ENCODE measurements around the gene LCT.
"Not testable (repeated sequence)": the region's sequence is repeated elsewhere in the genome, so short reads cannot be mapped to it uniquely, and the experiment has no call there.

The LCT gene

DNA sequence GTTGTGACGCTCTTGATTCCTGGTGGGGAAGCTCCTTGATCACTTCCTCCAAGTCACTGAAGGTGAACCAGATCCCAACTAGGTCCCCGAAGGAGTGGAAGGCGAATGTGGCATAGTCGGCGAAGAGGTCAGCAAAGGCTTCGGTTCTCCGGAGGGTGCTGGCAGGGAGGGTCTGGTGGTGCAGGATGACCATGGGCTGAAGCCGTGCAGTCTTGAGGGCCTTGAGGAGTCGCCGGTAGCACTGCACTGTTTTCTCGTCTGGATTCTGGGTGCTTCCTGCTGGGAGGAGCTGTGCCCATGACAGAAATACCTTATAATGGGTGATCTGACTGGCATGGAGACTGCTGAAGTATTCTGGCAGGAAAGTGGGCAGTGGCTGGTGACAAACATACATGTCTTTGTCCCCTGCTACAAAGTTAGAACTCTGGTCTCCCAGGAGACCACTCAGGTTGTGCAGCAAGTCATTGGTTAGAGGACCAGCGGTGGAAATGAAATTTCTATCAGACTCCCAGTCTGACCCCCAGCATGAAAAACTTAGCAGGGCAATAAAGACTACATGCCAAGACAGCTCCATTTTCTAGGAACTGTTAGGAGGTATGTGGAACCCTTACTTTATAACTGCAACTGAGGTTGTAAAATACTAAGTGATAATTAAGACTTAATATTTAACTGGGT is at the start of gene LCT:
Gene LCT (minus strand): TSS at position 589 of the 675 bp plus-strand sequence. CDS start 15 bp downstream, at position 574.
- no peak for DNase-seq

- no peak for DNase-seq
Measured at GRCh38 chr2:135885709-135886108, 48.7 kb upstream of the LCT start.

DNA sequence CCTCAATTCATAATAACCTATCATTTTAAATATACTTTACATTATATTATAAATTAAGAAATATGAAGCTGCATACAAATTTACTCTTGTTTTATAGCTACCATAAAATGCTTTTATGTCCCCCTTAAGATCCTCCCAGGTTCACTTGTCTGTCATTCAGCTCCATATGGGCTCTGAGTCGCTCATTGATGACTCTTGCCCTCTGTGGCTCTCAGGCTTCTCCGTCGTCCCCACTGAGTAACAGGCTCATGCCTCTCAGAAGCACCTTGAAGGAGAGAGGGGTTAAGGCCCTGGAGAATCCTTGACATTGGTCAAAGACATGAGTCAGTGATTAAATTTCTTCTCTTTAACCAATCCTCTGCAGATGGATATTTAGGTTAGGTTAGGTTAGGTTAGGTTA is 45.4 kb upstream of the LCT start:
- DNase-seq = no peak

DNA sequence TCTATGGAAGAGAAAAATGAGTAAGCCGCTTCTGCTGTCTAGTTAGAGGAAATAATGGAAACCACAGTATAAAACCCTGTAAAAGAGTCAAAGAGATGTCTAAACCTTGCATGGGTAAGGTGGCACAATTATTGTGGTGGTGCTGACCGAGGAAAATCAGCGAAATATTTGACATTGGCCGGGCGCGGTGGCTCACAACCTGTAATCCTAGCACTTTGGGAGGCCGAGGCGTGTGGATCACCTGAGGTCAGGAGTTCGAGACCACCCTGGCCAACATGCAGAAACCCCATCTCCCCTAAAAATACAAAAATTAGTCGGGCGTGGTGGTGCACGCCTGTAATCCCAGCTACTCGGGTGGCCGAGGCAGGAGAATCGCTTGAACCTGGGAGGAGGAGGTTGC is 39.8 kb upstream of the LCT start:
- DNase-seq = not testable (repeated sequence)

- peak; percentile 96 for DNase-seq
Measured at GRCh38 chr2:135876066-135876711, 39.2 kb upstream of the LCT start, which contains the start of gene MCM6. Gene MCM6 (minus strand): TSS chr2:135876443. CDS start chr2:135876365, 78 bp downstream.

- no peak for DNase-seq
Measured at GRCh38 chr2:135875491-135876065, 38.6 kb upstream of the LCT start.

DNA sequence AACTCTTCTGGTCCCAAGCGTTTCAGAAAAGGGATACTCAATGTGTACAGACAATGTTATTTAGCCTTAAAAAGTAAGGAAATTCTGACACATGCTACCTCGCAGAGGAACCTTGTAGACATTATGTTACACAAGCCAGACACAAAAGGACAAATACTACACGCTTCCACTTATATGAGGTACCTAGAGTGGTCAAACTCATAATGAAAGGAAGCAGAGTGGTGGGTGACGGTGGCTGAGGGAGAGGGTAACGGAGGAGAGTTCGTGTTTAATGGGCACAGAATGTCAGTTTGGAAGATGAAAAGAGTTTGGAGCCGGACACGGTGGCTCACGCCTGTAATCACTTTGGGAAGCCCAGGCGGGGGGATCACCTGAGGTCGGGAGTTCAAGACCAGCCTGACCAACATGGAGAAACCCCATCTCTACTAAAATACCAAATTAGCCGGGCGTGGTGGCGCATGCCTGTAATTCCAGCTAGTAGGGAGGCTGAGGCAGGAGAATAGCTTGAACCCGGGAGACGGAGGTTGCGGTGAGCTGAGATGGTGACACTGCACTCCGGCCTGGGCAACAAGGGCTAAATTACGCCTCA is 37.9 kb upstream of the LCT start:
- DNase-seq = no peak

DNA sequence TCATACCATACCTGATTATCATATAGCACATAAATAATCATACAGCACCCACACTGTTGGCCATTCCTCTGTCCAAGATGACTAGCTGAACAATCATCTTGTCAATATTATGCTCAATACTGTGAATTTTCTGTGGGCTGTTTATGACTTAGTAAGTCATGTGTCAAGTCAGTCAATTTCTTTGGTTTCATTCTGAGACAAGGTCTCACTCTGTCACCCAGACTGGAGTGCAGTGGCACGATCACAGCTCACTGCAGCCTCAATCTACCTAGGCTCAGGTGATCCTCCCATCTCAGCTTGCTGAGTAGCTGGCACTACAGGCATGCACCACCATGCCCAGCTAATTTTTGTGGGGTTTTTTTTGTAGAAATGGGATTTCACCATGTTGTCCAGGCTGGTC is 33.6 kb upstream of the LCT start:
- no peak for DNase-seq

GRCh38 chr2:135863233-135863632 is 26.2 kb upstream of the LCT start:
- no peak for DNase-seq

DNA sequence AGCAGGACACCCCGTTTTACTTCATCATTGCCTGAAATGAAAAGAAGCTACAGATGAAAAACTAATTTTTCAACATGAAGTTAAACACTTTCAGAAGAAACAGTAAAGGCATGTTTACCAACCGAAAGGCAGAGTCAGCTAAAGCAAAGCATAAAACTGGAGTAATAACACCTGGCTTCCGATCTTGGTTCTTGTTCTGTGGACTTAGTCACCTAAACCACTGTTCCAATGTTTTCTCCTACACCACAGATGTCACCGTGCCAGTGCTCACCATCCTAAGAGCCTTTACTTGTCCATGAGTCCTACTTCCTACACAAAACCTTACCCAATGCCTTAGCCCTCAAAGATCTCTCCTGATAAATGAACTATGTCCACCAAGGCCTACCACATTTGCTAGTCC is 25.7 kb upstream of the LCT start:
- DNase-seq = no peak

DNA sequence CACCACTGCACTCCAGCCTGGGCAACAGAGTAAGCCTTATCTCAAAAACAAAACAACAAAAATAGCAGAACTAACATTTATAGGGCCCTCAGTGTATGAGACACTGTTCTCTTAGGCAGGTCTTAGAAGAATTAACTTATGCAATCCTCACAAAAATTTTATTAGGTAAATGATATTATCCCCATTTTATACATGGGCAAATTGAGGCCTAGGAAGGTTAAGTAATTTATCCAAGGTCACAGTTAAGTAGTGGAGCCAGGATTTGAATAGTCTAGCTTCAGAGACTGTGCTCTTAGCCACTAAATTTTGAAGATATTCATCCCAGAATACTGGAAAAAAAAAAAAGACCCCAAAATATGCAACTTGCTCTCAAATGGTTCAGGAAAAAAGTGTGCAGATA is 16.4 kb upstream of the LCT start:
- DNase-seq = no peak

DNA sequence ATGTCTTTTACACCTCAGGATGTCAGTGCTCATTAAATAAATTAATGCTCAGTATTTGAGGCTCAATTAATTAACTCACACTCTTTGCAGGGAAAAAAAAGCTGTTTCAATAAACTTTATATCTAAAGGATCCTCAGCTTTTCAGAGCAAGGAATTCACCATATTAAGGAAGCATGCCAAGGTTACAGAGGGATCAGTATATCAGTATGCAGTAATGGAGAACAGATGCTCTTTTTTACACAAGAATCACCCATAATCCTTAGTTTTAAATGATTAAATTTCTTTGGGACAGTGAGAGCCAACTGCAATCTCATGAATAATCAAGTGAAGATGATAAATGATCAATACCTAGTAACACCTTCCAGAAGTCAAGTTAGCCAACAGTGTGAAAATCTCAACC is 14.9 kb upstream of the LCT start:
- DNase-seq = no peak

DNA sequence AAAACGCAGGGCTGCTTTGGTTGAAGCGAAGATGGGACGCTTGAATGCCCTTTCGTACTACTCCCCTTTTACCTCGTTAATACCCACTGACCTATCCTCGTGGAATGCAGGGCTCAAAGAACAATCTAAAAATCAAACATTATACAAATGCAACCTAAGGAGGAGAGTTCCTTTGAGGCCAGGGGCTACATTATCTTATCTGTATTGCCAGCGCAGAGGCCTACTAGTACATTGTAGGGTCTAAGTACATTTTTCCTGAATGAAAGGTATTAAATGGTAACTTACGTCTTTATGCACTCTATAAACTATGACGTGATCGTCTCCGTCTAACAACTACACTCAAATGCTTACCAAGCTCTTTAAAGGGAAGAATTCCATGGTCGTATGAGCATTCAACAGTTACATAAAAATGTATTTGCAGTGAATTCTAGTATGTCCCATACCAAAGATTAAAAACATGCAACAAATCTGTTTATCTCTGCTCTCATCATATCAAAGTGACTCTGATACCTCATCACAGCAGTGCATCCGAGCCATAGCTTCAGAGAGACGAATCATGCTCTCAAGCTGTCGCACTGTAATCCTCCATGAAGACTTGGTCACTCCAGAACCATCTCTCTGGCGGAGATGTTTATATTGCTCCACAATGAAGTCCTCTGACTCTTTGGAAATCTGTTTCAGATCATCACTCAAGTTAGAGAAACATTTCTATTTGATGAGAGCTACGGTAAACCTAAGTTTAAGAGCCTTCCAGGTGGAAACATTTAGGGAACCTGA is 14.1 kb upstream of the LCT start:
- DNase-seq = no peak

- DNase-seq = no peak
Measured at GRCh38 chr2:135849087-135849486, 12.1 kb upstream of the LCT start.

DNA sequence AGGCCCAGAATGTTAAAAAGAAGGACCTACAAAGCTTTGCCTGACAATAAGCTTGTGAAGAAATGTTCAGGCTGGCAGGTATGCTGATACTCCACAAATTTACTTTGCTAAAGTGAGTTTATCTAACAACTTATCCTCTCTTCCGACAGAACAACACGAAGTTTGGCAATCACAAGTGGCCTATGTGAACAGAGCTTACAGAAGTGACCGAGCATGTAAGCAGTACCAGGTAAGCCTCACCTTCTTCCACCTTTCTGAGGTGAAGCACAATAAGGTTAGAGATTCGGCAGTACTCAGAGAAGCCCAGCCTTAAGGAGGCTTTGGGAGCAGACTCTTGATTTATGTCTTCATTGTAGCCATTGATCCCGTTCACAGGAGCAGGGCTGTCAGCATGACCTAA is 9.0 kb upstream of the LCT start:
- no peak for DNase-seq

GRCh38 chr2:135845257-135845656 is 8.3 kb upstream of the LCT start:
- no peak for DNase-seq

GRCh38 chr2:135844301-135844895 is 7.4 kb upstream of the LCT start:
- no peak for DNase-seq

- no peak for DNase-seq
Measured at GRCh38 chr2:135843671-135844070, 6.7 kb upstream of the LCT start.

DNA sequence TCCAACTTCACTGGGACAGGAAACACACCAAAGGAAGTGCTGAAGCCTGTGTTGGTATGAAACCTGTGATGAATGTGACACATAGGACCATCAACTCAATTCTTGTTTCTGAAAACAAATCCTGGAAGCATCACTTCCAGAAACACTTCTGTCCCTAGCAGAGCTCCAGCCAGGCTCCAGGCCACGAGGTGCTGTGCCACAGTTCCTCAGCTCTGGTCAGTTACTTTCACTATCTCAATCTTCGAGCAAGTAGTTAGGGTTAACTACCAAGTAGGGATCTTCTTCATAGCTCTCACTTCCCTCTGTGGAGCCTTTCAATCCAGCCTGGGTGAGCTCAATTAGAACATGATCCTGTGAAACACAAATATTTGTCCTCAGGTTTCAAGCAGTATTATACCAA is 3.6 kb upstream of the LCT start:
- no peak for DNase-seq

GRCh38 chr2:135839713-135840112 is 2.7 kb upstream of the LCT start:
- DNase-seq = no peak

DNA sequence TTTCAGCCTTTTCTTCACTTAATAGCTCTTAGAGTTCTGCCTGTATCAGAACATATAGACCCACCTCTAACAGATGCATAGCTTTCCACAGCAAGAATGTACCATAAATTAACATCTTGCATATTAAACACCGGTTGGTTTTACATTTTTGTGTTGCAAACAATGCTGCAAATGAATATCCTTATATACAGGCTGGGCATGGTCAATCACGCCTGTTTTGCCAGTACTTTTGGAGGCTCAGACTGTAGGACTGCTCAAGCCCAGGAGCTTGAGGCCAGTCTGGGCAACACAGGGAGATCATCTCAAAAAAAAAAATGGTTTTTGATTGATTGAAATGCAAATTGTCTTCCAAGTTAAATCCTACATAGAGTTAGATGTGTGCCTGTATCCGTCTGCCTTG is 1.5 kb upstream of the LCT start:
- DNase-seq = no peak

GRCh38 chr2:135832891-135833290 is 4.1 kb downstream of the LCT start:
- DNase-seq = no peak

Measured in NCI-H446 treated with DMSO at 0.1 percent for 48 hours (cell line).